HG02973 (cell line): Measurements from ENCODE around the gene EEF1AKMT3.

Source experiments
- ATAC-seq: cut with Tn5 transposase; IDR thresholded peaks from one replicate; pipeline ENCODE4 v1.9.1; 2021; ENCODE audit warnings: moderate library complexity; ENCODE audit not compliant: unreplicated experiment

The EEF1AKMT3 gene

GRCh38 chr12:57772429-57773322, at the start of gene EEF1AKMT3:
TSS of gene EEF1AKMT3 (plus strand) at chr12:57772614. CDS start at chr12:57772725, 111 bp downstream.
- no peak for ATAC-seq

GRCh38 chr12:57722716-57723629, 49.4 kb upstream of the EEF1AKMT3 start:
- ATAC-seq = no peak

GRCh38 chr12:57723630-57723962, 48.8 kb upstream of the EEF1AKMT3 start:
- ATAC-seq = no peak

GRCh38 chr12:57724003-57724935, 48.1 kb upstream of the EEF1AKMT3 start:
- ATAC-seq = no peak

- no peak for ATAC-seq
Measured at GRCh38 chr12:57724936-57725740, 47.3 kb upstream of the EEF1AKMT3 start.

GRCh38 chr12:57725851-57726150, 46.6 kb upstream of the EEF1AKMT3 start:
- no peak for ATAC-seq

- ATAC-seq = no peak
Measured at GRCh38 chr12:57726151-57726883, 46.1 kb upstream of the EEF1AKMT3 start.

GRCh38 chr12:57726884-57727757, 45.3 kb upstream of the EEF1AKMT3 start:
- no peak for ATAC-seq

GRCh38 chr12:57727758-57728395, 44.5 kb upstream of the EEF1AKMT3 start:
- no peak for ATAC-seq

- no peak for ATAC-seq
Measured at GRCh38 chr12:57729321-57729844, 43.0 kb upstream of the EEF1AKMT3 start.

- no peak for ATAC-seq
Measured at GRCh38 chr12:57730336-57731067, 41.9 kb upstream of the EEF1AKMT3 start.

- ATAC-seq = no peak
Measured at GRCh38 chr12:57731411-57732080, 40.9 kb upstream of the EEF1AKMT3 start.

GRCh38 chr12:57732270-57732669, 40.1 kb upstream of the EEF1AKMT3 start:
- ATAC-seq = no peak

GRCh38 chr12:57732726-57733593, 39.5 kb upstream of the EEF1AKMT3 start:
- no peak for ATAC-seq

GRCh38 chr12:57733928-57734327, 38.5 kb upstream of the EEF1AKMT3 start:
- ATAC-seq = no peak
